Activated CD8-positive, alpha-beta T cell treated with anti-CD3 and anti-CD28 coated beads for 36 hours (primary cell): ENCODE results near the gene INTS11. TPM values are rescaled to one million over a fixed set of nuclear protein-coding genes. Genes with fewer than 3 reads are reported as not detected.

Source experiments
- ATAC-seq: fragments of 200-7000 bp; cut with Tn5 transposase; one replicate; pipeline ENCODE4 v1.10.0; 2021; ENCODE audit warnings: mild to moderate bottlenecking, moderate library complexity
- CTCF ChIA-PET: fragments of 350-600 bp; sonication (Branson Sonifier 250); formaldehyde crosslinking; loops from one replicate; lab custom pipeline; 2021; ENCODE audit warnings: antibody characterized with exemption; lab: Charles Lee
- POLR2A ChIA-PET: fragments of 350-600 bp; sonication (Branson Sonifier 250); formaldehyde crosslinking; loops from one replicate; lab custom pipeline; 2021; ENCODE audit warnings: antibody characterized with exemption; lab: Charles Lee
- DNase-seq: peaks from one replicate; pipeline ENCODE4 v3.0.0-alpha.2; 2020
- H3K27ac Mint-ChIP-seq: one replicate; pipeline ENCODE4 v1.8.0; 2021; ENCODE audit warnings: mild to moderate bottlenecking, mixed read lengths
- H3K27me3 Mint-ChIP-seq: one replicate; pipeline ENCODE4 v1.8.0; 2021; ENCODE audit warnings: mixed read lengths
- H3K36me3 Mint-ChIP-seq: one replicate; pipeline ENCODE4 v1.8.0; 2021; ENCODE audit warnings: low read depth, mixed read lengths
- H3K4me1 Mint-ChIP-seq: one replicate; pipeline ENCODE4 v1.8.0; 2021; ENCODE audit warnings: low read depth, mixed read lengths
- H3K4me3 Mint-ChIP-seq: one replicate; pipeline ENCODE4 v1.8.0; 2021; ENCODE audit warnings: mild to moderate bottlenecking, moderate library complexity, mixed read lengths
- H3K9me3 Mint-ChIP-seq: one replicate; pipeline ENCODE4 v1.8.0; 2021; ENCODE audit warnings: mixed read lengths
- intact Hi-C: fragments of 100-400 bp; cut with micrococcal nuclease; formaldehyde crosslinking; loops from one replicate; pipeline ENCODE4 v1.10.0; 2022
- total RNA-seq, 2 experiments: library from RNA; stranded (reverse); gene quantifications; one replicate each; pipeline ENCODE4 v1.2.3, GENCODE V29; 2021
- TF ChIP-seq, protein P1 (sequence below): fragments of 200-600 bp; IDR thresholded peaks from one replicate; pipeline ENCODE4 v1.8.0; 2022; ENCODE audit warnings: antibody characterized with exemption, mild to moderate bottlenecking

INTS11 gene
- total RNA-seq, 2 experiments from 2014 or later = 110 to 122 TPM

DNA sequence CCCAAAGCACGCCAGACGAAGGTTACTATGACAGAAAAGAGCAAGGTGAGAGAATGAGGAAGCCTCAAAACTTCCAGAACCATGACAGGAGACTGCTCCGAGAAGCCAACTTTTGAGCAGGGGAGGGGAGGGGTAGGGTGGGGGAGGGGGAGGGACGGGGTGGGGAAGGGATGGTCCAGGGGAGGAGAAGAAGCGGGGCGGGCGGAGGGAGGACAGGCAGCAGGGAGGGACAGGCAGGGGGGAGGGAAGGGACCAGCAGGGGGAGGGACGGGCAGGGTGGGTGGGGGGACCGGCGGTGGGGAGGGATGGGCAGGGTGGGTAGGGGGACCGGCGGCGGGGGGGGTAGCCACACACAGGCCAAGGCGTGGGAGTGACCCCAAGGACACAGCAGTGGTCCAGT, 2.0 kb downstream of the INTS11 start:
- no peaks in the 10 kb centered on the region for H3K9me3 Mint-ChIP-seq
- no peaks in the 10 kb centered on the region for H3K27me3 Mint-ChIP-seq
- TF ChIP-seq, protein P1, sequence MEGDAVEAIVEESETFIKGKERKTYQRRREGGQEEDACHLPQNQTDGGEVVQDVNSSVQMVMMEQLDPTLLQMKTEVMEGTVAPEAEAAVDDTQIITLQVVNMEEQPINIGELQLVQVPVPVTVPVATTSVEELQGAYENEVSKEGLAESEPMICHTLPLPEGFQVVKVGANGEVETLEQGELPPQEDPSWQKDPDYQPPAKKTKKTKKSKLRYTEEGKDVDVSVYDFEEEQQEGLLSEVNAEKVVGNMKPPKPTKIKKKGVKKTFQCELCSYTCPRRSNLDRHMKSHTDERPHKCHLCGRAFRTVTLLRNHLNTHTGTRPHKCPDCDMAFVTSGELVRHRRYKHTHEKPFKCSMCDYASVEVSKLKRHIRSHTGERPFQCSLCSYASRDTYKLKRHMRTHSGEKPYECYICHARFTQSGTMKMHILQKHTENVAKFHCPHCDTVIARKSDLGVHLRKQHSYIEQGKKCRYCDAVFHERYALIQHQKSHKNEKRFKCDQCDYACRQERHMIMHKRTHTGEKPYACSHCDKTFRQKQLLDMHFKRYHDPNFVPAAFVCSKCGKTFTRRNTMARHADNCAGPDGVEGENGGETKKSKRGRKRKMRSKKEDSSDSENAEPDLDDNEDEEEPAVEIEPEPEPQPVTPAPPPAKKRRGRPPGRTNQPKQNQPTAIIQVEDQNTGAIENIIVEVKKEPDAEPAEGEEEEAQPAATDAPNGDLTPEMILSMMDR = no peak
- H3K4me1 Mint-ChIP-seq = peaks cover 30% of the 10 kb centered on the region
- ATAC-seq (no peak), DNase-seq (no peak)
- H3K36me3 Mint-ChIP-seq = peaks cover 12% of the 10 kb centered on the region
- POLR2A ChIA-PET = interaction anchor here (1.0 kb wide), 1 partner anchor 9 kb away, joined by 5 read pairs; no protein-coding TSS in a partner anchor
- peak overlapping the region; percentile 63 for H3K27ac Mint-ChIP-seq
- peak overlapping the region; percentile 93 for H3K4me3 Mint-ChIP-seq
- intact Hi-C loops = no loop called here
- CTCF ChIA-PET = no interaction called here

- intact Hi-C loops = no loop called here
- Mint-ChIP-seq H3K9me3 (no peaks in the 10 kb centered on the region), H3K27me3 (no peaks in the 10 kb centered on the region), H3K27ac (no peak overlapping the region), H3K36me3 (peaks cover 14% of the 10 kb centered on the region), H3K4me3 (no peak overlapping the region), H3K4me1 (peaks cover 30% of the 10 kb centered on the region)
- ChIA-PET CTCF (no interaction called here), POLR2A (interaction anchor here (3.2 kb wide), 1 partner anchor 12 kb away, joined by 9 read pairs; no protein-coding TSS in a partner anchor)
- DNase-seq (no peak), ATAC-seq (no peak)
- TF ChIP-seq, protein P1 = no peak
Measured at GRCh38 chr1:1321477-1321876, 3.0 kb downstream of the INTS11 start.

- no peak overlapping the region for H3K27ac Mint-ChIP-seq
Measured at GRCh38 chr1:1320666-1321448, 3.6 kb downstream of the INTS11 start.

GRCh38 chr1:1319646-1319941, 4.9 kb downstream of the INTS11 start:
- DNase-seq (no peak), ATAC-seq (no peak)
- H3K36me3 Mint-ChIP-seq = peaks cover 23% of the 10 kb centered on the region
- H3K9me3 Mint-ChIP-seq = no peaks in the 10 kb centered on the region
- CTCF ChIA-PET = no interaction called here
- H3K27ac Mint-ChIP-seq = no peak overlapping the region
- H3K4me1 Mint-ChIP-seq = peaks cover 24% of the 10 kb centered on the region
- intact Hi-C loops = no loop called here
- no peaks in the 10 kb centered on the region for H3K27me3 Mint-ChIP-seq
- TF ChIP-seq, protein P1 = no peak
- POLR2A ChIA-PET = interaction anchor here (3.2 kb wide), 1 partner anchor 10 kb away, joined by 9 read pairs; no protein-coding TSS in a partner anchor
- no peak overlapping the region for H3K4me3 Mint-ChIP-seq

More at GRCh38 chr1:1320666-1321448, 3.6 kb downstream of the INTS11 start:
- Mint-ChIP-seq H3K36me3 (peaks cover 16% of the 10 kb centered on the region), H3K27me3 (no peaks in the 10 kb centered on the region), H3K4me3 (no peak overlapping the region), H3K9me3 (no peaks in the 10 kb centered on the region), H3K4me1 (peaks cover 25% of the 10 kb centered on the region)
- intact Hi-C loops = no loop called here
- CTCF ChIA-PET = no interaction called here
- POLR2A ChIA-PET = interaction anchor here (3.2 kb wide), 1 partner anchor 11 kb away, joined by 9 read pairs; no protein-coding TSS in a partner anchor
- DNase-seq (no peak), ATAC-seq (no peak)
- TF ChIP-seq, protein P1 = no peak
